SU-DHL-6 (cell line): ENCODE results near the gene NBEA.

Source experiments
- EZH2phosphoT487 ChIP-seq: fragments of 200-600 bp; sonication (generic), shearing (Covaris generic); conservative IDR thresholded peaks from 2 replicates; pipeline ENCODE4 v1.6.1; 2018; ENCODE audit warnings: mild to moderate bottlenecking, antibody characterized with exemption, low read length, moderate library complexity, mixed read lengths
- TF ChIP-seq, protein P1 (sequence below): fragments of 200-600 bp; sonication (generic); IDR thresholded peaks from one replicate; pipeline ENCODE4 v1.5.1; 2017; ENCODE audit warnings: antibody characterized with exemption, mild to moderate bottlenecking, low read length, moderate library complexity; ENCODE audit not compliant: insufficient read depth, poor library complexity, severe bottlenecking

DNA sequence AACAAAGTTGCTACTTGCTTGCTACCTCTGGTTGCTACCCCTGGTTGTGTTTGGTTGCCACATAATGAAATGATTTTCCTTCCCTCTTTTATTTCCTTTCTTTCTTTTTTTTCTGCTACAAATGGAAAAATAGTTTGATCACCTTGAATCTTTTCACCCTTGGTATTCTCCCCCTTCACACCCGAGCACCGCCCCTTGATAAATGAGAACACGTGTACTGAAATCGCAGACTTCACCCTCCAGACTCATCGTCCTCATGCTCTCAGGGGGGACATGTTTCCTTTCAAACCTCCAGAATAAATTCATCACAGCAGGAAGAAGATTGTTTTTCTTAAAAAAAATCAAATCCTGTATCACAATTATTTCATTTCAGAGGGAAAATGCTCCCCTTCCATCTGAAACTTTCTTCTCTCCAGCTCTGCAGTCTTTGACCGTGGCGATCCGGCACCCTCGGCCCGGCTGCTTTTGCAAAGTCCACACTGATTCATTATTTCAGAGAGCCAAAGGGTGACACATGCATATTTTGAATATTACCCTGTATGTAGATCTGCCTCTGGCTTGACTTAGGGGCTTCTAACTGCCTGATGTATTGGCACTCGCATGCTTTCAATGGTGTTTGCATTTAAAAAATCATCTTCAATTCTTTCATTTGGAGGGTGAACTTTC is 757.0 kb downstream of the NBEA start:
- TF ChIP-seq, protein P1, sequence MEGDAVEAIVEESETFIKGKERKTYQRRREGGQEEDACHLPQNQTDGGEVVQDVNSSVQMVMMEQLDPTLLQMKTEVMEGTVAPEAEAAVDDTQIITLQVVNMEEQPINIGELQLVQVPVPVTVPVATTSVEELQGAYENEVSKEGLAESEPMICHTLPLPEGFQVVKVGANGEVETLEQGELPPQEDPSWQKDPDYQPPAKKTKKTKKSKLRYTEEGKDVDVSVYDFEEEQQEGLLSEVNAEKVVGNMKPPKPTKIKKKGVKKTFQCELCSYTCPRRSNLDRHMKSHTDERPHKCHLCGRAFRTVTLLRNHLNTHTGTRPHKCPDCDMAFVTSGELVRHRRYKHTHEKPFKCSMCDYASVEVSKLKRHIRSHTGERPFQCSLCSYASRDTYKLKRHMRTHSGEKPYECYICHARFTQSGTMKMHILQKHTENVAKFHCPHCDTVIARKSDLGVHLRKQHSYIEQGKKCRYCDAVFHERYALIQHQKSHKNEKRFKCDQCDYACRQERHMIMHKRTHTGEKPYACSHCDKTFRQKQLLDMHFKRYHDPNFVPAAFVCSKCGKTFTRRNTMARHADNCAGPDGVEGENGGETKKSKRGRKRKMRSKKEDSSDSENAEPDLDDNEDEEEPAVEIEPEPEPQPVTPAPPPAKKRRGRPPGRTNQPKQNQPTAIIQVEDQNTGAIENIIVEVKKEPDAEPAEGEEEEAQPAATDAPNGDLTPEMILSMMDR: no peak
- no peak for TF ChIP-seq EZH2phosphoT487
